CD1c-positive myeloid dendritic cell (primary cell): Measurements from ENCODE around the gene RRAGC.
"Not testable (repeated sequence)": the region's sequence is repeated elsewhere in the genome, so short reads cannot be mapped to it uniquely, and the experiment has no call there.

Experiments used
- DNase-seq: peaks from one replicate; pipeline ENCODE4 v3.0.0-alpha.2; 2016; ENCODE audit errors: extremely low spot score

Gene RRAGC

DNA sequence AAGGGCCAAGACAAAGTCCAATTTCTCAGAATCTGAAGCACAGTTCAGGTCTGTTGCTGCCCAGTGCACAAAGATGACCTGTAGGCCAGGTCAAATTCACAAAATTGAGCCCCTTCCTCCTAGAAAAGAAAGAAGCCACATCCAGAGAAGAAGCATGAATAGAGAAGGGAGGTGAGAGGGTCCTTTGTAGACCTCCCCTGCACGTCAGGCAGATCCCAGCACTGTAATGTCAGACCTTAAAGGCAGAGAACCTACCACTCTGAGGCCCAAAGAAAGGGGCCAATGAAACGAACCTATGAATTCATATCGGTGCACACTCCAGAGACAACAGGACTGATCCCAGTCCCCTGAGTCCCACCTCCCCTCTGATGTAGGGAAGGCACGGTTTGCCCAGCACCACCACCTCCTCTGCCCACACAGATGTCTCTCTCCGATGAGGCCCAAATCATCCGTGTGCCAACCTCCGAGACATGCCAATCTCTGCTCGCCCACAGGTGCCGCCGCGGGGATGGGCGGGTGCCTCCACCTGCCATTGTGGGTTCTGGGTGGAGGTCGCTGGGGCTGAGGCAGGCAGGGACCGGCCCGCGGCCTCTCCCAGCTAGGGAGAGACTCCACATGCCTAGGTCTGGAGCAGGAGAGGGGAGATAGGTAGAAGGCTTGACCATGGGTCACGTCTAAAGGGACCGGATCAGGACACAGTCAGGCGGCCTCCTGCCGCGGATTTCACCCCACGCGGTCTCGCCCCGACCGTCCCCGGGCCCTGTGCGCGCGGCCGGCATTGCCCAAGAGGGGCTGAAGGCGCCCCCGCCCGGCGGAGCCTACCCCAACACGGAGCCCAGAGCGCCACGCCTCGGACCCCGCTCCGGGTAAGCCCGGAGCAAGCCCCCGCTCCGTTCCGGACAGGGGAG, 42.1 kb downstream of the RRAGC start:
- no peak for DNase-seq

DNA sequence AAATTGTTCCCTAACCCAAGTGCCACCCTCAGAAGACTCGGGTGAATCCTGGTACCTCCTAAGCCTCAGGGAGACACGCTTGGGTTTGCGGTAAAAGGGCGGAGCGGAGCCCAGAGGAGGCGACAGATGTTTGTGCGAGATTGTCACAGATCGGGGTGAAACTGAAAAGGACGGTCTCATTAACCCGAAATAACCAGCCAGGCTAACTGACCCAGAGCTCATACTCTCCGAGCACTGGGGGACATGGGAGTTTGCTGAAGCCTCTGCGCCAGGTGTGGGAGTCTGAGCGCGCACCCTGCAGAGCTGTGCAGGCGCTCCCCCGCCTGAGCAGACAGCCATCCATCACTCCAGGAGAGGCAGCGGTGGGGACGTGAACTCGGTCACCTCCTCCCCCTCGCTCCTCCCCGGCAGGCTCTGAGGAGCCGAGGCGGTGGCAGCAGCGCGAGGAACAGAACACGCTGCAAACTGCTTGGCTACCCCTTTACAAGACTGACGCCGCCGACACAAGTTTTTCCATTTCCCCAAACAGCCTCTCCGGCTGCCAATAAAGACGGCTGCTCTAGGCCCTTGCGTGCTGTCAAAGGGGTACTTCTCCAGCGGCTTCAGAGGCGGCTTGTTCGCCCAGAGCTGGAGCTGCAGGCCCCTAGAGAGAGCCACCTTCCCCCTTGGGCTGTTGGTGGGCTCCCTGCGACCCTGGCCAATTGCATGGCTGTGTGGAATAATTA, 43.5 kb downstream of the RRAGC start:
- peak; percentile 30 for DNase-seq

DNA sequence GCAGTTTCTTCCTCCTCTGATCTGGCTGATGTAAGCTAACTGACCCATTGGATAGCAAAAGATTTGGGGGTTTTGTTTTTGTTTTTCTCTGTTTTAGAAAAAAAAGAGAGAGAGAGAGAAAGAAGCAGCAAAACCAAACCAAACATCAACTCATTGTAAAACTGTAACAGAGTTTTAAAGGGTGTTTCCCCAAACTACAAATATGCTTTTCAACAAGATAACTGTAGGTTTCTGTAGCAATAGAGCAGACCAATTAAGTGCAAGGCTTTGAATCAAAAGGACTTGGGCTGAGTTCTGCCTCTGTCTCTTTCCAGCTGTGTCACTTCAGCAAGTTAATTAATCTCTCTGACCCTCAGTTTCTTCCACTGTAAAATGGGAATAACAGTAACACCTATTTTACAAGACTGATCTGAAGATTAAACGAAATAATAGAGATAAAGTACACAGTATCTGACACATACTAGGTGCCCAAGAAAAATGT, 44.5 kb downstream of the RRAGC start:
- no peak for DNase-seq

DNA sequence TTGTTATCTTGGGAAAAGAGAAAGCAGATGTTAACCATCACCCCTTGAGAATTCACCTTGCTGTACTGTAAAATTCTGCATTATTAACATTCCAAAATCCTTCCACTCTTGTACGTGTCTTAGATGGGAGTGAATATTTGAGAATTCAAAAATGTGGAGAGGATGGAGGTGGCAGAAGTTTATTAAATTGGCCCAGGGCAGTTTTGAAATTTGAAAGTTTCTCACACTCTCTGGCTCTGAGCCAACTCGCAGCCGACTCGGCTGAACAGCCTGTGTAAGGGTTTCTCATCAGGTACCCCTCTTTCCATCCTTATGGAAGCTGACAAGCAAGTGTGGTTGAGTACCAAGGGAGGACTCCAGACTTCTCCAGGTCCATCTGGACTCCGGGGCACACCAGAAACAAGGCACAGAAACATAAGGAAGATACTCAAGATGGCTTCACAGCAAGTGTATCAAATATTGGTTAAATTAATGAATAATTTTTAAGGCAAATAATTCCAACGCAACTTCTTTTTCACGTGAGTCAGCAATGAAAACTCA, 45.1 kb downstream of the RRAGC start:
- no peak for DNase-seq

DNA sequence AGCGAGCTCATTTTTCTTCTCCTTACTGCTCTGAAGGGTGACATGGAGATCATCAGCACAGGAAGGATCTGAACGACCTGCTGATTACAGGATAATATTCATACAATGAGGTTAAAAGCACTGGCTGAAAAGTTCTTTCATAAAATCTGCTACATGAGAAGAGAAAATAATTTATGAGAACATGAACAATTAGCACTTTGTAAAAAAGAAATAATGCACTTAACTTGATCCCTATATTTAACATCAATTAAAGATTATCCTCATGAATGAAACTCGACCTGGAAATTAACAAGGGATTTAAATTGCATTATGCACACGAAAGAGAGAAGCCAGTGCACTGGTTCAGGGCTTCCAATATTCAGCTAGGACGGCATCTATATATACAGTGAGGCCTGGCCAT, 46.6 kb downstream of the RRAGC start:
- DNase-seq: no peak

DNA sequence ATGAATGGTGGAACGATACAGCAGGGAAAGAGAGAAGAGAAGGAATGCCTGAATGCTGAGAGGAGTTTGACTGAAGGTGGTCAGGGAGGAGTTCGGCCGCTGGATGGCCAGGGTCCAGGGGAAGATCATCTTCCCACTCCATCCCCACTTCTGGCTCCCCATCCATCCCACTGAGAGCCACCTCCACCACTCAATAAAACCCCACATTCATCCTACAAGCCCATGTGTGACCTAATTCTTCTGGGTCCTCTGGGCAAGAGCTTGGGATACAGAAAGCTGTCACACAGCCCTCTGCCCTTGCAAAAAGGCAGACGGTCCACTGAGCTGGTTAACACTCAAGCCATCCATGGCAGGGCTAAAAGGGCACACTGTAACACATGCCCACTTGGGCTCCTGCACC, 48.1 kb downstream of the RRAGC start:
- DNase-seq: not testable (repeated sequence)

DNA sequence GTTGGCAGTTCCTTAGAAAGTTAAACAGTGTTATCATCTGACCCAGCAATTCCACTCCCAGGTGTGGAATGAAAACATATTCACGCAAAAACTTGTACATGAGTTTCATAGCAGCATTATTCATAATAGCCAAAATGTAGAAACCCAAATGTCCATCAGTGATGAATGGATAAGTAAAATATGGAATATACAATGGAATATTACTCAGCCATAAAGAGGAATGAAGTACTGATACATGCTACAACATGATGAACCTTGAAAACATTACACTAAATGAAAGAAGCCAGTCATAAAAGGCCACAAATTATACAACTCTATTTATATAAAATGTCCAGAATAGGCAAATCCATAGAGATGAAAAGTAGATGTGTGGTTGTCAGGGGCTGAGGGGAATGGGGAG, 53.5 kb downstream of the RRAGC start:
- DNase-seq: no peak

DNA sequence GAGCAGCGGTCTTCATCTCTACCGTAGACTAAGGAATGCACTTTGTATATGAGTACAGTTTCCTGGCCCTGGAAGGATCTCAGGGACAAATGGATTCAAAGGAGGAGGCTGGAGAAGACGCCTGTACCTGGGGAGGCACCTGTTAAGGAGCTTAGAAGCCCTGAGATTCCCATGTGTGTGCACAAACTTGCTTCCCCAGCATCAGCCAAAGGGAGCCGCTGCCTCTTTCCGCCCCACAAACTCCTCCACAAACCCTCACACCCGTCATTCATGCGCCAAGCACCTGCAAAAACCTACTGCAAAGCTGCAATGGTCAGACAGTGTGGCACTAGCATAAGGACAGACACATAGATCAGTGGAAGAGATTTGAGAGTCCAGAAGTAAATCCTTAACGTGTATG, 54.5 kb downstream of the RRAGC start:
- no peak for DNase-seq

DNA sequence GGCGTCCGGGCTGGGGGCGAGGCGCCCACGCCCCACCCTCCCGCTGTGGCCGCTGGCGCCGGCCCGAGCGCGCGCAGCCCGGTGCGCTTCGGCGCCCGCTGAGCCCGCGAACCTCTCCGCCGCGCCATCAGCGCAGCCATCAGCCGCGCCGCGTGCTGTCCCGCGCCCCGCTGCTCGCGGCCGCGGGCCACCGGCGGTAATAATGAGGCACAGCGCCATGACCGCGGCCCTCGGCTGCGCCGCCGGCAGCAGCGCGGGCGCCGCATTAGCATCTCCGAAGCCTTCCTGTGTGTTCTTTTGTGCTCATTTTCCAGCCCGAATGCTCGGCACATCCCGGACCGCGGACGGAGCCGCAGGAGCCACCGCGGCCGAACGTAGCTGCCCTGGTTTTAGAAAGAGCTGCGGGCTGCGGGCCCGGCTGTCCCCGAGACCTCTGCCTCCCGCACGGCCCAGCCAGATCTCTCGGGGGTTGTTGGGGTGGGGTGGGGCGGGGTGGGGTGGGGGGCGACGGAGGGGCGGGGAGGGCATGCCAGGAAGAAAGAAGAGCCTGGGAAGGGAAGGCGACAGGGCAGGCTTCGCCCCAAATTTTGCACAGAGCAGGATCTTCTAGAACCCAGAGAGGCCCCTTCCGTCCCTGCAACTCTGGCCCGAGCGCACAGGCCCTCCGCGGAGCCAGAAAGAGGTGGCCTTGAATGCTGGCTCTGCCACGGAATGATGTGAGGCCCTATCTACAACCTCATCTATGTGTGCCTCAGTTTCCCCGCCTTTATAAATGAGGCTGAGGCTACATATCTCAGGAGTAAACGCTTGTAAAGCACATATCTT, 55.3 kb downstream of the RRAGC start:
- no peak for DNase-seq

DNA sequence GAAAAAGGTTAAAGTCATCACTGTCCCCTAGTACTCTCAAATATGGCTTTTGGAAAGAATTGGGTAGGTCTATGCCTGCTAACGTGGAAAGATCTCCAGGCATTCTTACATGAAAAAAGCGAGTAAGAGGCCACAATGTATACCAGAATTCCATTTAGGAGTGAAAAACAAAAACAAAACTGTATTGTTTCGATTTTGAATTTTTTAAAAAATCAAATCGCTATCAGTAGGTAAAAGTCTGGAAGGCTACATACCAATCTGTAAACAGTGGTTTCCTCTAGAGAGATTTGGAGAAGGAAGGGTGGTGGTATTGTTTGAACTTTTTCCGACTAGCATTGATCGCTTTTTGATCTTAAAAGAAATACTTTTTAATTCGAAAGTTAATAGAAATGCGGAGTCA, 55.9 kb downstream of the RRAGC start:
- DNase-seq: no peak

DNA sequence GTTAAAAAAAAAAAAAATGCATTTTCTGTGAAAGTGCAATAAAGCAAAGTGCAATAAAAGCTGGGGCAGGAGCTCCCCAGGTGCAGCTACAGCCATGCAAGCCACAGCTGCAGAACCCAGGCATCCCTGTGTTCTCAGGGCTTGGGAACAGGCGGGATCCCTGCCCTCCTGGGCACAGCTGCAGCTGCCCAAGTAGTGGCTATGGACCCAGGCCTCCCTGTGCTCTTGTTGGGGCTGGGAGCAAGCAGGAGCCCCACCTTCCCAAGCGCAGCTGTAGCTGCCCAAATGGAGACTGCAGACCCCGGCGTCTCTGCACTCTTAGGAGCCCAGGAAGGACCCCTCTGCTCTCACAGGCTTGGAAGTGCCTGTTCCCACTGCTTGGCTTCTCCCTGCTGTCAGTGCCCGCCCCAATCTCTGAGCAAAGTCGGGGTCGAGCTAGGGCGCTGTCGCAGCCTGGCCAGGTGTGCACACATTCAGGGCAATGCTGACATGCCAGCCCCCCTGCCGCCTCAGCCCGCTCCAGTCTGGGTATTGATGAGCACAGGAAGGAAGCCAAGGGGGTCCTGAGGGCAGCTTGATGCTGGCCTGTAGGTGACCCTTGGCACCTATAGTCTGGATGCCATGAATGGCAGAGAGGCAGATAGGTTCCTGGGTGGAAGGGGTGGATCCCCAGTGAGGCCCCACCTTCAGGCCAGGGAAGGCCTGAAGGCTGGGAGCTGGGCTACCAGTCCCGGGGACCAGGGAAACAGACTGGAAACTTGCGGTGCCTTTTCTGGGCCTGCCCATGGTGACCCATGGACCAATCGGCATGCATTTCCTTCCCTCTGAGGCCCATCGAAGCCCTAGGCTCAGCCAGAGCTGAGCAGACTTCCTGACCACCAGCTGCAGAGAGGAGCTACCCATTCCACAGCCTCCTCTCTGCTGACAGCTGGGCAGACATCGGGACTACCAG, 58.6 kb downstream of the RRAGC start:
- no peak for DNase-seq

DNA sequence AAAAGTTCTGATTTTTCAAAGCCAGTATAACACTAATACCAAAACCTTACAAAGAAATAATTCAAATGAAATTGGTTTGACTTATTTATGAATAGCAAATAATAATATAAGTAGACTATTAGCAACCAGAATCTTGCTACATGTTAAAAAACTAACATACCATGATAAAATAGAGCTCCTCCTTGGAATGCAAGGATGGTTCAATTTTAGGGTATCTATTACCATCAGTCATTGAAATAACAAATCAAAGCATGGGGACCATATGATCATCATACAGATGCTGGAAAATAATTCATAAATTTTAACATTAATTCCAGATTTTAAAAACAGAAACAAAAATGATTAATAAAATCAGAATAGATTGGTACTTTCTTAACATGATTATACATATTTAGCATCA, 66.3 kb downstream of the RRAGC start:
- no peak for DNase-seq

DNA sequence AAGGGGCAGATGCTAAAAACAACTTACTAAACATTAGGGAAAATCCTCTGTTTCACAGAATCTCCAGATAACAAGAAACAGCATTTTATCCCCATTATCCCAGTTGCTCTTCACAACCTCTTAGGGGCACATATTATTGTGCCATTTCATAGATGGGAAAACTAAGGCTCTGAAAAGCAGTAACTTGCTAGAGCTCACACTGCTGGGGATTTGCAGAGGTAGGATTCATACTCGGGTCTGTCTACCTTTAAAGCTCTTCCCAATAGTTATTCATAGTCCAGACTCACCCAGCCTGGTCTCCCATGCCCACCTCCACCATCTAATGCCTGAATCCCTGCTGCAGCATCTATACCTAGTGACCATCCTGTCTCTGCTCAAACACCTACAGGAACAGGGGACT, 67.7 kb downstream of the RRAGC start:
- DNase-seq: no peak

DNA sequence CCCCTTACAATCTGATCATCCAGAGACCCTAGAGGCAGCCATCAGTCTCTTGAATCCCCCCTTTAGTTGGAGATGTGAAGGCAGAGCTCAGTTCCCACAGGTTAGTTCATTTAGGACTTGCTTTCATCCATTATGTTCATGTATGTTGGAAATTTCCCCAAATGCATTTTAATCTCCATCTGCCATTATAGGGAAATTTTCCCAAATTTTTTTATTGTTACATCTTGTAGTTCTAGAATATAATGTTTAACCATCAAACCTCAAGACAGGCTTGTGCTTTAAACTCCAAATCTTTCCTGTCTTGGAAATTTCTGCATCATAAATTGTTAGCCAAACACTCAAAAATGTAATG, 68.4 kb downstream of the RRAGC start:
- DNase-seq: no peak

DNA sequence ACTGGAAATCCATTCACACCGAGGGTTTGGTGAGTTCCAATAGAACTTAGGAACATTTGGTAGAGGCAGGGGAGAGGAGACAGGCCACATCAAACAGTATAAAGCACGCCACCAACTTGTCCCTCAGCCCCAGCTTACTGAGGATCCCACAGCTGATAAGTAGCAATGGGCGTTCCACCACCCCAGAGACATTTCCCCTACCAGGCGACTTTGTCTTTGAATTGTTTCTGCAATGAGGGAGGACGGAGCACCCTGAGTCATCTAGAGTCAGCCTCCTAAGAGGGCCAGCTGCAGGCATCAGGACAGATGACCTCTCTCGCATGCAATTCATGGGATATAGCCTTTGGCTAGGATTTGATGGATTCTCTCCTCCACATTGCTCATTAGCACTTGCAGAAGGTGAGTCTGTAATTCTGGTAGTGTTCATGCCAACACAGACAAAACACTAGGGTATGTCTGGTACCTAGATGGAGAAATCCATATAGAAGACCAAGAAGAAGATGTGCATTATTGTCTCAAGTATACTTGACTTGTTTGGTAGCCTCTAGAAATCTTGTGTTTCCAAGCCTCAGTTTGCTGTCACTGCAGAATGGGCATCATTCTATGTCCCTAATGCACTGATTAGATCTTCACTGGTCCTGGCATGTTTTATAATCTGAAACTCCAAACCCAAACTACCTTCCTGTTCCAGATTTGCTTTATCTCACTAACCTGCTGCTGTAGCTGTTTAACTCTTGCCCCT, 69.0 kb downstream of the RRAGC start:
- DNase-seq: no peak

DNA sequence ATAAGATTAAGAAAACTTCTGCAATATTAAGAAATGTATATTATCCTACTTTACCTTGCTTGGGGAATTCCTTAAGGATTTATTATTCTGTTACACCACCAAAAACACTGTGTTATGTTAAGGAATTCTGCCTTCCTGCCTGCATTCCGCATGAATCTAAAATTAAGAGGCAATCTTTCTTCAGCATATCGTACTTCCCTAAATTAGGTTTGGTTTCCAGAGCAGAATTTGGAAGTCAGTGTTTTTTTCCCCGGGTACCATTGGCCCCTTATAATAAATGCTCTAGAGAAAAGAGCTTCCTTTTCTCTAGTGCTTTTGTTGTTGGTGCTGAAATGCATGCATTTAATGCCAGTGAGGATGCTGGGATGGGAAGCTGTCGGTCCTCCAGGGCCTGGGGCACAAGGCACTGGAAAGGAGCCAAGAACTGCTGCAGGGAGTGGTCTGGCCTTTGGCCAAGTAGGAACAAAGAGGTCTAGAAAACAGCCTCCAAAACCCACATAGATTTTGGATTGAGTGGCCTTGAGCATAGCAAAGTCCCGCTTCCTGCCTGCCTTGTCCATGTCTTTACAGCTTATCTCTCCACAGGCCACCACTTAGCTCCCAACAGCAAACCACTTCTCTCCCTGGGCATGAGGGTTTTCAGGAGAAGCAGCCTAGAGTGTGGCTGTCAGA, 69.9 kb downstream of the RRAGC start:
- DNase-seq: no peak

DNA sequence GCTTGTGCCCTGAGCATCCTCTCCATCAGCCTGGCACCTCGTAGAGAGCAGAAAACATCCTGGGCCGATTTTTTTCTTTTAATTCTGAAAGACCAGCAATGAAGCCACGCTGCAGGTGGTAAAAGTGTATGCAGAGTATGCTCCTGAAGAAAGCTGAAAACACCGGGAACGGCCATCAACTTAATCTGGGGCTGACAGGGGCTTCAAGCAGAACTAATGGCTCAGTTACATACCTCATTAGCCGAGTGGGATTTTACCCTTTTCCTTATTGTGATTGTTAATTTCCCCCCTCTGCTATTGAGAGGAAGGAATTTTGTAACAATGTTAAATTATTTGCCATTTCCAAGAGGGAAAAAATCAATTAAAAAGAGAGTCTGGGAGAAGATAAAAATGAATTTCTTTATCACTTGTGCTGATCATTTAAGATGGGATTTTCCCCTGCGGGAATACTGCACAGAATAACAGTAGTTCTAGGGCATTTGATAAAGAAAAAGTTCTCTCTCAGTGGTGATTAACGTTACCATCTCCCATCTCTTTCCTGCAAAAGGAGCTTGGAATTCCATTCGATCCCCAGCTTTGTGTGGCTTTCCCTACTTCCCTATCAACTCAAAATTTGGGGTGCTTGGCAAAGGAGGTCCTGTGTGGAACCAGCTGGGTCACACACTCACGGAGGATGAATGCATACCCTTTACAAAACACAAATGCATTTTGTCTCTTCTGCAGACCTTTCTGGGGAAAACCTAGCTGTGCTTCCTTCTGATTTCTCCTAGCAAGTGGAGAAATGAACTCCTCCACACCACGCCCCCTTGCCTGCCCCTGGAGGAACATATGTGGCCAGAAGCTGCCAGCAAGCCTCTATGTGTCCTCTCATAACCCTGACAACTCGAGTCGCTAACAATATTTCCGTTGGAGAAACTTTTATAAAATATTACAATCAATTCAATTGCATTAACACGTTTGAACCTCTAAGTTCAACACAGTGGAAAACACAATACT, 70.9 kb downstream of the RRAGC start:
- no peak for DNase-seq
